DOHH2 (cell line): Measurements from ENCODE around the gene PLXNA1.

Source experiments
- H3F3A ChIP-seq: fragments of 200-600 bp; sonication (generic), shearing (Covaris generic); 2 replicates; pipeline ENCODE4 v1.6.0; 2016; ENCODE audit warnings: antibody characterized with exemption, mild to moderate bottlenecking; ENCODE audit not compliant: control insufficient read depth, insufficient read depth
- H3K27ac ChIP-seq: fragments of 200-600 bp; sonication (generic); 2 replicates; pipeline ENCODE4 v1.5.1; 2014; ENCODE audit warnings: low read depth, mild to moderate bottlenecking, low read length, moderate library complexity
- H3K27me3 ChIP-seq: fragments of 200-600 bp; sonication (generic); 2 replicates; pipeline ENCODE4 v1.6.1; 2014; ENCODE audit warnings: mild to moderate bottlenecking, low read length, mixed read lengths; ENCODE audit not compliant: control insufficient read depth
- H3K36me3 ChIP-seq: fragments of 200-600 bp; sonication (generic); 2 replicates; pipeline ENCODE4 v1.6.1; 2014; ENCODE audit warnings: mild to moderate bottlenecking, low read length, moderate library complexity, mixed read lengths; ENCODE audit not compliant: control insufficient read depth
- H3K4me1 ChIP-seq: fragments of 200-600 bp; sonication (generic); 2 replicates; pipeline ENCODE4 v1.6.1; 2014; ENCODE audit warnings: mild to moderate bottlenecking, low read length, mixed read lengths; ENCODE audit not compliant: control insufficient read depth
- H3K4me2 ChIP-seq: fragments of 200-600 bp; sonication (generic); 2 replicates; pipeline ENCODE4 v1.6.0; 2014; ENCODE audit warnings: mild to moderate bottlenecking, low read length, moderate library complexity
- H3K4me3 ChIP-seq: fragments of 200-600 bp; sonication (generic); 2 replicates; pipeline ENCODE4 v1.5.1; 2014; ENCODE audit warnings: mild to moderate bottlenecking, low read length, mixed read lengths
- H3K79me2 ChIP-seq: fragments of 200-600 bp; sonication (generic); 2 replicates; pipeline ENCODE4 v1.6.1; 2014; ENCODE audit warnings: mild to moderate bottlenecking, low read length, mixed read lengths; ENCODE audit not compliant: control insufficient read depth
- H3K9me2 ChIP-seq: fragments of 200-600 bp; sonication (generic); replicated peaks from 2 replicates; pipeline ENCODE4 v1.6.1; 2014; ENCODE audit warnings: mild to moderate bottlenecking, low read length, mixed read lengths; ENCODE audit not compliant: control insufficient read depth
- H3K9me3 ChIP-seq: fragments of 200-600 bp; sonication (generic); 2 replicates; pipeline ENCODE4 v1.6.1; 2014; ENCODE audit warnings: antibody characterized with exemption, low read length, mixed read lengths; ENCODE audit not compliant: control insufficient read depth, insufficient read depth
- H4K20me1 ChIP-seq: fragments of 200-600 bp; sonication (generic); 2 replicates; pipeline ENCODE4 v1.6.0; 2014; ENCODE audit warnings: low read depth, mild to moderate bottlenecking, antibody characterized with exemption, low read length, moderate library complexity; ENCODE audit not compliant: control insufficient read depth, insufficient read depth
- CTCF ChIP-seq: fragments of 200-600 bp; sonication (generic); IDR thresholded peaks from one replicate; pipeline ENCODE4 v1.5.1; 2014; ENCODE audit warnings: antibody characterized with exemption, mild to moderate bottlenecking, low read depth, low read length; ENCODE audit not compliant: poor library complexity, severe bottlenecking
- EZH2phosphoT487 ChIP-seq: fragments of 200-600 bp; sonication (generic); IDR thresholded peaks from 2 replicates; pipeline ENCODE4 v1.6.1; 2017; ENCODE audit warnings: borderline replicate concordance, mild to moderate bottlenecking, antibody characterized with exemption, low read length, moderate library complexity, mixed read lengths

The PLXNA1 gene

GRCh38 chr3:126935756-126936509, 47.0 kb upstream of the PLXNA1 start:
- TF ChIP-seq CTCF = no peak
- TF ChIP-seq EZH2phosphoT487 = no peak
- H3K27me3 ChIP-seq = no peaks in the 10 kb centered on the region
- no peaks in the 10 kb centered on the region for H3K4me1 ChIP-seq
- H3K4me2 ChIP-seq = no peak overlapping the region
- no peaks in the 10 kb centered on the region for H3K36me3 ChIP-seq
- no peaks in the 10 kb centered on the region for H3K79me2 ChIP-seq
- H3K4me3 ChIP-seq = no peak overlapping the region
- 0 out of 2 replicates have a peak, but pooled peaks cover 2% of the 10 kb centered on the region for H4K20me1 ChIP-seq
- no peaks in the 10 kb centered on the region for H3K9me2 ChIP-seq
- no peaks in the 10 kb centered on the region for H3K9me3 ChIP-seq
- no peak overlapping the region for H3K27ac ChIP-seq
- no peaks in the 10 kb centered on the region for H3F3A ChIP-seq

GRCh38 chr3:126936853-126937425, 46.0 kb upstream of the PLXNA1 start:
- TF ChIP-seq EZH2phosphoT487 (no peak), CTCF (no peak)
- no peak overlapping the region for H3K27ac ChIP-seq
- no peaks in the 10 kb centered on the region for H3K4me1 ChIP-seq
- H3K9me2 ChIP-seq = no peaks in the 10 kb centered on the region
- no peaks in the 10 kb centered on the region for H3F3A ChIP-seq
- H3K36me3 ChIP-seq = no peaks in the 10 kb centered on the region
- H3K4me3 ChIP-seq = no peak overlapping the region
- no peak overlapping the region for H3K4me2 ChIP-seq
- 0 out of 2 replicates have a peak, but pooled peaks cover 2% of the 10 kb centered on the region for H4K20me1 ChIP-seq
- H3K27me3 ChIP-seq = no peaks in the 10 kb centered on the region
- no peaks in the 10 kb centered on the region for H3K9me3 ChIP-seq
- H3K79me2 ChIP-seq = no peaks in the 10 kb centered on the region

GRCh38 chr3:126937533-126937932, 45.4 kb upstream of the PLXNA1 start:
- H3K9me2 ChIP-seq = no peaks in the 10 kb centered on the region
- no peak overlapping the region for H3K27ac ChIP-seq
- H3K4me2 ChIP-seq = no peak overlapping the region
- no peaks in the 10 kb centered on the region for H3K27me3 ChIP-seq
- H3K36me3 ChIP-seq = no peaks in the 10 kb centered on the region
- H3K9me3 ChIP-seq = no peaks in the 10 kb centered on the region
- H3K4me3 ChIP-seq = no peak overlapping the region
- no peaks in the 10 kb centered on the region for H3K79me2 ChIP-seq
- no peaks in the 10 kb centered on the region for H3F3A ChIP-seq
- TF ChIP-seq CTCF (no peak), EZH2phosphoT487 (no peak)
- H3K4me1 ChIP-seq = no peaks in the 10 kb centered on the region
- H4K20me1 ChIP-seq = 0 out of 2 replicates have a peak, but pooled peaks cover 2% of the 10 kb centered on the region
